Amniotic stem cell (primary cell): ENCODE data around the gene AGBL1.

Experiments
- DNase-seq: peaks from one replicate; lab custom pipeline; 2025; lab: John Stamatoyannopoulos, UW

AGBL1 gene

DNA sequence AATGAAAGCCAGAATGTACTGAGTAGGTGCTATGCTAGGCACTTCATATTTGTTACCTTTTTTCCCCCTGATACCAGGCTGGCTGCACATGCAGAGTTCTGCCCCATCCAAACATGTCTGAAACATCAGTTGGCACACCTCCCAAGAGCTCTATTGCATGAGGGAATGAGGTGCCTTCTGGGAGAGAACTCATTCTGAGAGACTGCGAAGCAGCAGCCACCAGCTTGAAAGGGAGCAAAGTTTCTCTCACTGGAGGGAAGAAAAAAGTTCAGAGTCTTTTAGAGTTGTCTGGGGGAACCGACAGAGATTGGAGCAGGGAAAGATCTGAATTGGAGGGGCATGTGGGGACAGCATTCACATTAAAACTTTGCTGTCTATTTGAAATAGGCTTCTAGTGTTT lies 84.1 kb downstream of the AGBL1 start:
- DNase-seq, result no peak

DNA sequence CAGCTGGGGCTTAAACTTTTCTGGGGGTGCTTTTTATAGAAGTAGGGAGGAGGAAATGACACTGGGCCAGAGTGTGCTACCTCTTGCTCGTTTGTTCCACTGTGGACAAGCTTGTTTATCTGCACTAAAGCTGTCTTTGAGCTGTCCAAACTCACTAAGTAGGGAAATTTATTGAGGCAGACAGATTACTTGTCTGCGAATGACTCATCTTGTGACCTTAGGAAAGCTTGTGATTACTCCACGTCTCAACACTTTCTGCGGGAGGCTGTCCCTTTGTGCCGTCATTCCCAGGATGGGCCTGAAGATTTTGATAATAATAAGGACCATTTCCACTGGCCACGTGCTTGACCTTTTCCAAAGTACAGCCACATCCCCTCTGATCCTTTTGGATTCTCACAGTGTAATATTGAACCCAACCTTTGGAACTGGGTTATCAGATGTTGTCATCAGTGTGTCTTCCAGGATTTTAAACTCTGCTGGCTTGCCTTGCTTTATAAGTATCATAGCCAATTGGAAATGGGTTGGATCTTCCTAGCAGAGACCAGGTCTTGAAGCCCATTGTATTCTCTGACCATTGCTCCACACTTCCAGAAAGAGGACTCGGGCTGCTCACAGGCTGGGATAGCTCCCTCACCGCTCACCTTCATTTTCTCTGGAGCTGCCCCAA lies 84.7 kb downstream of the AGBL1 start:
- DNase-seq, result no peak

DNA sequence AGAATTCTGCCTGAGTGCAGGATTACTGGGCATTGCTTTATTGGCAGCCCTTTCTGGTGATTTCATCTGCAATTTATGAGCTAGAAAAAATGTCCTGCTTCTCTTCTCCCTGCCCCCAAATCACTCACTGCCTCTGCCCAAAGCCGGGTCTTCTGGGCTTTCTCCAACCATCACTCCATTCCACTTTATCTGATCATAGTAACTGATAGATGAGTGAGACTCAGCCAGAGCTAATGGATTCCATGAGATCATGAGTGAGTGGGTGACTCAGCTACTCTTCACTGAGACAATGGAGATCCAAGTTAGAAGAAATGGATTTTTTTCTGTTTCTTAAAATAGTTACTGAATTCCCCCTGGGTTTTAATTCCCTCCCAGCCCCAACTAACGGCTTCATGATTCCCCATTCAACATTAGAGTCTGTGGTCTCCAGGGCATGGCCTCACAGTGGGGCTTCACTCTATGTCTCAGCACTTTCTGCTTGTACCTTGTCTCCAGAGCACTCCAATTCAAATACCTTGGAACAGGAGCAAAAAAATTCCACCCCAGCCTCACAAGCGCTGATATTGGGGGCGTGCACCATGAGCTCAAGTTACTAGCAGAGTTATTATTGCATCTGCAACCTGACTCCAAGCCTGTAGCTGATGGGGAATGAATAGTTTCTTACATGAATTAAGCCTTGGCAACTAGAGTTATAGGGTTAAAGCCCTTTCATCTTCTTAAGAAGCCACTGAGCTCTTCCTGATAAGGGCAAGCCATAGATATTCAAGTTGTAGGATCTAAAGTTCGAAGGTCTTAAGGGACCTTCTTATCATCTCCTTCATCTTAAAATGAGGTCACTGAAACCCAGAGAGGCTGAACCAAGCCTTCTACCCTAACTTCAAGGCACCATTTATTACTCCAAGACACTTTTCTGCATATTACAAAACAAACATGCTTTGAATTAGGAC lies 85.9 kb downstream of the AGBL1 start:
- no peak for DNase-seq

DNA sequence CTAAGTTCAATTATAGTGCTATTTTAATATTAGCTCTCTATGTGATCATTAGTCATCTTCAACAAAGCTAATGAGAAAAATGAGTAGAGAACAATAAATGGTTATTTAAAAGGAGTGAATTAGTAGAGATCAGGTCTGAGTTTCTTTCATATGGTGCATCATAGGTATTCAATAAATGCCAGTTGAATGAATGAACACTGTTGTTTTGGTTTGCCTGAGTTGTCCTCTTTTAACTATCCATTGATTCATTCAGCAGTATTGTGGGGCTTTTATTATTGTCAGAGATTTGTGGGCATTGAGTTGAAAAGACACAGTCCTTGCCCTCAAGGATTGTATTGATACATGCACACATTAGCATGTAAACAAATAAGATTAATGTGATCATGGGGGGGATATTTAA lies 88.2 kb downstream of the AGBL1 start:
- DNase-seq, result no peak

DNA sequence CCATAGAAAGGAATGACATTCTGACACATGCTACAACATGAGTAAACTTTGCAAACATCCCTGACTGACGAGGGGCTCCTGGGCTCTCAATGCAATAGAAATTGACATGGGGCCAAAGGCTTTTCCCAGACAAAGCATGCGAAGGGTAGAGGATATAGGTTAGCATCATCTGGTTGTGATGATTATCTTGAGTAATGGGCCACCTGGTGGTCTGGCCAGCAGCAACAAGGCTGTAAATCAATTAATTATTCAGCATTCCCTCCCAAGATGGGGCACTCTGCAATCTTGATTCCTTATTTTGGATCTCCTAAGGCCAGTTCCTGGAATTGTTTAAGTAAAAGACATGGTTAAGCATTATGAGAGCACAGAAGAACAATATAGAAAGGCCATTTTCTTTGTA lies 99.2 kb downstream of the AGBL1 start:
- DNase-seq, result no peak

DNA sequence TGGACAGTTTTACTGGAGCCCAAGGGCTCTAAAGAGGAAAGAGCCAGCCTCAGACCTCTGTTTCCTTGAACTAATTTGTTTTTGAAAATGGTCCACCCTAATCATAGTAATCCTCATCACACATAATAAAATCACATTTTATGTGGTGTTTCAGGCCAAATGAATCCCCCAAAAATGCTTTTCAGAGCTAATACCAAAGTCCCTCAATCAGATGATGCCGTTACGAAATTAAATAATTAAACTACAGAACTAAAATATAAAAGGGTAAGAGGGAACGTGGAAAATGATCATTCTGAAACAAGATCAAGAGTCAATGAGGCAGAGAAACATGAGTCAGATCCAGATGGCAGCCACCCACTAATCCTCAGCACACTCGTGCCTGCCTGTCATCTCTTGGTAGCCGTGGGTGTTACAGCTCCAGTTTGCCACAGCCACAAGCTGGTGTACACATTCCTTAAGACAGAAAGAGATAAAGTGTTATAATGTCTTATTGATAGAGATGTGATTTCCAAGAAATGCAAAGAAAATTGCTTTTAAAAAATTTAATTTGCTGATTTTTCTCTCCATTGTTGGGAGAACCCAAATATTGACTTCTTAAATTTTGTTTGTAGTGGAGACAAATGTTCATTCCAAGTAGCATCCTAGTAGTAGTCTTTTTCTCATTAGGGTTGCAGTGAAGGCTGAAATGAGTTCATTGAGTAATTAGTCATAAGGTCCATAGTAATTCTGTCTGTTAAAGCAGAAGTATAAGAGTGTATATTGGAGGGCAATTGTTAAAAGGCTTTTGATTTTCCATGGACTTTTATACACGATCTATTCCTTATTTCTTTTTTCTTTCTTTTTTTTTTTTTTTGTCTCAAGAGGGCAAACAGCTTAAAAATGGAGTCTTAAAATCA lies 104.2 kb downstream of the AGBL1 start:
- DNase-seq, result no peak

DNA sequence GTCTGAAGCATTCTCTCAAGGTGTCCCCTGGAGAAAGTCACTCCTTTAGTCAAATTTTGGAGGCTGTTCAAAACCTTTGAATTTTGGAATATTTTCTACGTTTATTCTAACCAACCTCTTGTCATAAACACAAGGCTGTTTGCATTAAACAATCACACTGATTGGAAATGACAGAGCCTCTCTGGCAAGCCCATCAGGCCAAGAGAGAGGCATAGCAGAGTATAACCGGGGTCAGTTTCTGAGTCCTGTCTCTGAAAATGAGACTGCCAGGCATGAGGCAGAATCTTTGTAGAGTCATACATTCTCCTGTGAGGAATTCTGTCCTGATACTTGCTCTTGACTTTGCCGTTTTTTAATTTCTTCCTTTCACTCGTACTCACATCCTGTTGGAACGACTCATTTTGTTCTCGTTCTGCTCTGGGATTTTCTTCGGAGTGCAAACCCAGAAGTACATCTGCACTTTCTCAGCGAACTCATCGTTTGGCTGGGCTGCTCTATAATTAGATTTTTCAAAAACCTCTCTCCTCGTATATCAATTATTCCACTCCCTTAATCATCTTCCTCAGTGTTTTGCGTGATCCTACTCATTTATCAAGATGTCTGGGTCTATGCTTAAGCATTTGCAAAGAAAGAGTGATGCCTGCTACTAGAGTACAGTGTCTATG lies 114.2 kb downstream of the AGBL1 start:
- DNase-seq, result no peak

DNA sequence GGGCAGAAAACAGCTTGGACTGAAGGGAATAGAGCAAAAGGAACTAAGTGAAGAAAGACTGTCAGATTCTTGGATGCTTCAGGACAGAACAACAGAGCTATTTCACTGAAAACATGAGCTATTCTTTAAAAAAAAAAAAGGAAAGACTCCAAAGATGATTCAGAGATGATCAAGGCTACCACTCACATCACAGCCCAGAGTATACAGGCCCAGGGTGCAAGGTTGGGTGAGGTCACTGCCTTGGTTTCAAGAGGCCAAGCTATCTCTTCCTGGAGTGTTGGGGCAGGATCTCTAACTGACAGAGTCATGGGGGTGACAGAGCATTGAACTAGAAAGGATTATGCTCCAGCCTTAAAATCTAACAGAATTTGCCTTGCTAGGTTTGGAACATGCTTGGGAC lies 118.1 kb downstream of the AGBL1 start:
- no peak for DNase-seq

DNA sequence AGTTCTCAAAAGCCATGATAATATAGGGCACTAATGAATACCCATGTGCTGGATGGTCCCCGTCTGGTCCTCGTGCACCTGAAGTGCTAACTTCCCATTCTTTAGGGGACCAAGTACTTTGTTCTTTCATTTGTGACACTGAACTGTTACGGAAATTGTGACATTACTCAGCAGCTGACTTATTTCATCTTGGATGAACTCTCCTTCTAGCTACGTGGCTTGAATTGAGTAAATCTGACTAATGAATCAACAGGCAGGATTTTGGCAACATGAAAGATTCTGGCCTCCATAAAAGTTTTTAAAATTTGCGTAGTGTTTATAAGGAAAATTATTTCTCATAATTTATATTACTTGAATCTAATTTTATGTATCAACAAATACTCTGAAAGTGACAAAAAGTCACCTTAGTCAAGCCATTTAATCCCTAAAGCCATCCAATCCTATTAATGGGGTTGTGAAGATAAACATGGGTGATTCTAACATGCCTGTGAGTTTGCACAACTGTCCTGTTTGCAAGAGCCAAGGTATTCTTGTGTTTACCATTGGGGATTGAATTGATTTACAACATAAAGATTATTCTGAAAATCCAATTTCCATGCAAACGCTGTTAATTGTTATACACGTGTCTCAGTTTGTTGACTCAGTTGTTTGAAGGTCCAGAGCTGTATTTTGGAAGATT lies 119.9 kb downstream of the AGBL1 start:
- DNase-seq, result no peak

DNA sequence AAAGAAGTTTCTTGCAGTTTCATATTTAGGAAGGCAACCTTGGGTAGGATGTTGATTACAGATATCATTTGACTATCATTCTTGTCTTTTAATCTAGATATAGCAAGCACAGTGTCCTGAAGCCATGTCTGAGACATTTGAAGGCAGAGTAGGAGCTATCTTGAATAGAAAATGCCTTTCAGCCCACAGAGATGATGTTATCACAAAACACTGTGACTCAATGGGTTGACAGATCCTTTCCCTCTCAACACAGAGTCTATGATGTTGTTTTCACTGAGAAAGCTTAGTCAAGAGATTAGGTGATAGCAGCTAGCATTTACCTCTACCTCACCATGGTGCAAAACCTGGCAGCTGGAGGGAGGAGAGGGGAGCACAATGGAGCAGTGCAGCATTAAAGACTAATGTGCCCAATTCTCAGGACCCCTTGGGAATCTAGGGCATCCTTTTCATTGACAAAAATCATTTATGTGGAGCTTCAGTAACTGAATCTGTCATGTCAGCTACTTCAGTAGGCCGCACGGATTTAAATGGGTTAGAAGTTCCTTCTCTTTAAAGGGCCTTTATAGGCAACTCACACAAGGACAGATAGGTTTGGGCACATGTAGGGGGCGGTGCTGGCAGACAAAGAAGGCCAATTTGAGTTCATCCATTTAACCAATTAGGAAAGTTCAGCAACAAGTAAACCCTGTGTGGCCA lies 121.8 kb downstream of the AGBL1 start:
- DNase-seq, result no peak

DNA sequence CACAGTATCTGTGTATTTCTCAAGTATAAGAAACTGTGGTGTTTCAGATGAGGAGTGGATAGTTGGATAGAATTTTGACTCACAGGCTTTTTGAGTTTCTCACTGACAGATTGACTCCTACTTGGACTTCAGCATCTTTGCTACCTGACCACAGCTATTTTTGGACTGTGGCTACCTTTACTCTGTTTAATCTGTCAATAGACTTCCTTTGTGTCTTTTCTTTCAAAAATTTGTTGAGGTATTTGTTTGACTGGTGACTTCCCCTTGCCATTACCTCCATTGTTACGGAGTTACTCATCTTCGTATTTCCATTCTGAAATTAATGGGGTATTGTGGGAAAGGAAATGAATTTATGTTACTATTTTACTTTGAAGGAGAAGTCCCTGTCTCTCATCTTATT lies 123.8 kb downstream of the AGBL1 start:
- no peak for DNase-seq

DNA sequence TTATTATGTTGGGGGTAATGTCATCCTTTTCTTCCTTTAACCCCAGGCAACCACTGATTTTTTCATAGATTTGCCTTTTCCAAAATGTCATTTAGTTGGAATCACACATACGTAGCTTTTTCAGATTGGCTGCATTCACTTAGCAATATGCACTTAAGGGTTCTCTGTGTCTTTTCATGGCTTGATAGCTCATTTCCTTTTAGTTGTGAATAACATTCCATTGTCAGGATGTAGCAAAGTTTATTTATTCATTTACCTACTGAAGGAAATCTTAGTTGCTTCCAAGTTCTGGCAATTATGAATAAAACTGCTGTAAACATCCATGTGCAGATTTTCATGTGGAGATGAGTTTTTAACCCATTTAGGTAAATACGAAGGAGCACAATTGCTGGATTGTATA lies 125.4 kb downstream of the AGBL1 start:
- DNase-seq, result no peak

DNA sequence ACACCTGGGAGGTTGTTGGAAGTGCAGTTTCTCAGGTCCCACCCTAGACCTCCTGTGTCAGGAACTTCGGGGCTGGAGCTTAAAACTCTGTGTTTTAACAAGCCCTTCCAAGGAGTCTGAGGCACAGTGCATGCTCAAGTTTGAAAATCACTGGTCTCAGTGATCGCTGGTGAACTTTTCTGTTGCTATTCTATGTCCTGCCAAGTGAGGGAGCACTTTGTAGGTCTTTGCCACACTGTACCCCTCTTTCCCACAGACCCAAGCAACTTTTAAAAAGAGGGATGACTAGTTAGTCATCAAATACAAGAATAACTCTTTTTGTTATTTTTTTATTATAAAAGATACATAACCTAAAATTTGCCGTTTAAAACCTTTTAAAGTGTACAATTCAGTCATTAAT lies 133.7 kb downstream of the AGBL1 start:
- no peak for DNase-seq

DNA sequence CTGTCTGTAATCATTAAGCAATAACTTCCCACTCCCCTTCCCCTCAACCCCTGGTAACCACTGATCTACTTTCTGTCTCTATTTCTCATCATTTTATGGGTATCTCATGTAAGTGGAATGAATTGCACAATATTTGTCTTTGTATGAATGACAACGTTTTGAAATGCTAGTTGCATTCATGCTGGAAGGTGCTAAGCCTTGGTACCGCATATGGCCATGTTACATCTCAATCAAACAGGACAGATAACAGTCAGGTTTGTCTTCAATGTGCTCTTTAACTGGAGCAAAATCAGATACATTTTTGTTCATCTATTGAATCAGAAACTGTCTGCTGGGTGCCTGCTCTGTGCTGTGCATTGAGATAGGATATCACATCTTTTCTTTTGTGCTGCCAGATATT lies 134.2 kb downstream of the AGBL1 start:
- DNase-seq, result no peak

DNA sequence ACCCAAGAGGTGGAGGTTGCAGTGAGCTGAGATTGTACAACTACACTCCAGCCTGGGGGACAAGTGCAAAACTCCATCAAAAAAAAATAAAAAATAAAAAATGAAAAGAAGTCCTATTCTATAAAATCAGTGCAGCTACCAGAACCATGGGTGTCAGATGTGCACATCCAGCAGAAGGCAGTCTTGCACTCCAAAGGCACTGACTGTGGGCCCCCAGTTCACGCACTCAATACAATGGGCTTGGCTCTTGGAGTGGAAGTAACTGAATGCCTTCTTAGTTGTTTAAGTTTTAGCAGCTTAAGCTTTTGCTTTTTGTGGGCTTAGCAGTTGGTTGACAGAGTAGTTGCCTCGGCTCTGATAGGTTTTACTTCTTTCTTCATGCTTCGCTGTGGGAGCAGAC lies 141.4 kb downstream of the AGBL1 start:
- no peak for DNase-seq

DNA sequence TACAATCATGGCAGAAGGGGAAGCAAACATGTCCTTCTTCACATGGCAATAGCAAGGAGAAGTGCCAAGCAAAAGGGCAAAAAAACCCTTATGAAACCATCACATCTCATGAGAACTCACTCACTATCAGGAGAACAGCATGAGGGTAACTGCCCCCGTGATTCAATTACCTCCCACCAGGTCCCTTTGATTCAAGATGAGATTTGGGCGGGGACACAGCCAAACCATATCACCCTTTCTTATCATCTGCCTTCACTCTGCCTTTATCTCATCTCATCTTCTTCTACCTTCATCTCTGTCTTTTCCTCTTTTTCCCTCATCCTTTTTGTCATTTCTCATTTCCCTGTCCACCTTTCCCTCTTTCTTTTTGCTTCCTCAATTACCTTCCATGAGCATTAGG lies 149.6 kb downstream of the AGBL1 start:
- DNase-seq, result no peak

DNA sequence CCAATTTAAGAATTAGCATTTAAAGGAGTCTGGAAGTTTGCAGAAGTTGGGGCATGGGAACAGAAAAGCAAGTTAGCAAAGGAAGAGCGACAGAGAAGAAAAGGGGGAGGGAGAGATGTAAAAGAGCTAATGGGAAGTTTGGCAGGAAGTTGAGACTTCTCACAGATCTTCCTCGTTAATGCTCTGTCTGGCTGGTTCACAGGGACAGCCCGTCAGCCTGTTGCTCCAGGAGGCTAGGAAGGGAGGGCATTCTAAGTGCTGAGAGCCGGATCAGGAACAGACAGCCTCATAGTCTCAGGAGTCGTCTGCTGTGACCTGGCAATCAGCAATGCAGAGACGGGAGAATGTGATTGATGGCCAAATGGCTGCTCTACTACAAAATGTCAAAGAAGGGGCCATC lies 150.3 kb downstream of the AGBL1 start:
- no peak for DNase-seq

DNA sequence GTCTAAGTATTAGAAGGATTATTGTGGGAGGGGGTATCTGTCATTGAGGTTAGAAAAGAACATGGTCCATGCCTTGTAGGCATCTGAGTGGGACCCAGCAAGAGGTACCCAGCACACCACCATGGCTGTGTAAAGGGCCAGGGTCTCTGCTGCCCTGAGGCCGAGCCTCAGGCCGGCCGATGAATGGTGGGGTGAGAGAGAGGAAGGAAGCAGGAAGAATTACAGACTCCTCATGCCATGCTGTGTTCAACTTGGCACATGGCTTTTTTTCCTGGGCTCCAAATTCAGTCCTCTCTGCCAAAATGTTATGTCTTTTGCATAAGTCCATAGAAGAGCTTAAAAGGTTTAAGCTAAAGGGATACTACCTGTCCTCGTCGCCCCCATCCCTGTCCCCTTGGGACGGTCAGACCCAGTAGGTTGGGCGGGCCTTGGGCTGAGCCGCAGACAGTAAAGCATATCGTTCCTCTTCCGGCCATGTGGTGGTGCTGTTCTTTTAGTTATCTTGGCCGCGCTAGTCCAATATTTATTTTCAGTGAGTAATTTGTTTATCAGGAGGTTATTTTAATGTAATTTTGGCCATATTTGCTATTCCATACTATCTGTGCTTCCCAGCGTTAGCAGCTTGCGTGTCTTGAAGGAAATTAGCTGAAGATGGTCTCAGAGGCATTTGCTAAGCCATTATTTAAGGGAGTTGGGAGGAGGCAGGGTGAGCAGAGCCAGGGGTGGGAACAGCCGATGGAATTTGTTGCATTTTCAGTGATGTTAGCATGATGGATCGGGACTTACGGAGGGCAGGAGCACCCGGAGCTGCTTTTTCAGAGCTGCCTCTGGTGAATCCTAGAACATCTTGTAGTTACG lies 152.4 kb downstream of the AGBL1 start:
- no peak for DNase-seq

DNA sequence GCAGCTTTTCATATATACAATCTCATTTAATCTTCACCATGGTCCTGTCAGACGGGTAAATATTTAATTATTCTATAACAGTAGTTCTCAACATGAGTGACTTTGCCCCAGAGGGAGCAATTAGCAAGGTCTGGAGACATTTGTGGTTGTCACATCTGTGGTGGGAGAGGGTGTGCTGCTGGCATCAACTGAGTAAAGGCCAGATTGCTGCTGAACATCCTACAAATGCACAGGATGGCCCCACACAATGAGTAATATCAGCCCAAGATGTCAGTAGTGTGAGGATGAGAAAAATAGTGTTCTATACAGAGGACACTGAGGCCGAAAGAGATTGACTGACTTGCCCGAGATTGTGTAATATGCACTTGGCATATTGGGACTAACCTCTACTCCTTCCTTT lies 156.0 kb downstream of the AGBL1 start:
- no peak for DNase-seq
